Uterus (tissue), 4 donors: ENCODE results near the gene ZIM2. TPM values are rescaled to one million over a fixed set of nuclear protein-coding genes. Genes with fewer than 3 reads are reported as not detected.

ENCODE experiments used
- DNase-seq, 2 donors: peaks; one replicate each; pipeline ENCODE4 v3.0.0-alpha.2; 2019 to 2020
- H3K27ac ChIP-seq, 2 donors: fragments of 200-600 bp; sonication (generic); 1 replicate in 1 of 2; 2 replicates in 1 of 2; pipeline ENCODE4 v1.5.1; 2016 to 2018
- H3K27me3 ChIP-seq, 2 donors: fragments of 200-600 bp; sonication (generic); one replicate each; pipeline ENCODE4 v1.5.1; 2018 to 2019; ENCODE audit warnings: control low read depth in 1 of 2
- H3K36me3 ChIP-seq, 2 donors: fragments of 200-600 bp; sonication (generic); one replicate each; pipeline ENCODE4 v1.5.1; 2019; ENCODE audit warnings: control low read depth in 1 of 2
- H3K4me1 ChIP-seq, 2 donors: fragments of 200-600 bp; sonication (generic); one replicate each; pipeline ENCODE4 v1.5.1; 2018 to 2019; ENCODE audit warnings: control low read depth in 1 of 2
- H3K4me3 ChIP-seq, 2 donors: fragments of 200-600 bp; sonication (generic); 1 replicate in 1 of 2; 2 replicates in 1 of 2; pipeline ENCODE4 v1.5.1; 2018 to 2019; ENCODE audit warnings: mild to moderate bottlenecking in 1 of 2
- H3K9me3 ChIP-seq, 2 donors: fragments of 200-600 bp; sonication (generic); one replicate each; pipeline ENCODE4 v1.5.1; 2019; ENCODE audit warnings: control low read depth in 1 of 2
- POLR2A ChIP-seq, 2 donors: fragments of 450-650 bp; IDR thresholded peaks; one replicate each; pipeline ENCODE4 v1.6.1; 2016; ENCODE audit warnings: antibody characterized with exemption in 2 of 2, mild to moderate bottlenecking in 1 of 2, moderate library complexity in 1 of 2
- intact Hi-C: fragments of 100-400 bp; cut with DNase I; formaldehyde crosslinking; loops from one replicate; pipeline ENCODE4 v1.15.1; 2023; ENCODE audit warnings: low total_unique reads
- small RNA-seq: library from RNA; depleted of rRNA; stranded (forward); fragments of <200 nt; gene quantifications from one replicate; pipeline ENCODE3, GENCODE V24; 2016
- total RNA-seq, 4 donors: library from RNA; depleted of rRNA in 3 of 4; stranded (reverse); fragments of >200 nt in 3 of 4; gene quantifications; one replicate each; pipeline versions ENCODE4 v1.1.0 to v1.2.4, GENCODE V29; 2014 to 2023
- TF ChIP-seq, protein P1 (sequence below), 4 experiments: fragments of 200-600 bp in 2 of 4; fragments of 450-650 bp in 2 of 4; sonication (generic) in 2 of 4; IDR thresholded peaks; one replicate each; pipeline ENCODE4 v1.5.1; 2016 to 2019; ENCODE audit warnings: antibody characterized with exemption in 4 of 4, mild to moderate bottlenecking in 2 of 4, moderate library complexity in 1 of 4
- donor health status: DM: yes; HTN: yes; CAD: no.

Gene ZIM2
- total RNA-seq, 4 donors from 2014 or later: 4.9 to 6.0 TPM; not detected in 2

DNA sequence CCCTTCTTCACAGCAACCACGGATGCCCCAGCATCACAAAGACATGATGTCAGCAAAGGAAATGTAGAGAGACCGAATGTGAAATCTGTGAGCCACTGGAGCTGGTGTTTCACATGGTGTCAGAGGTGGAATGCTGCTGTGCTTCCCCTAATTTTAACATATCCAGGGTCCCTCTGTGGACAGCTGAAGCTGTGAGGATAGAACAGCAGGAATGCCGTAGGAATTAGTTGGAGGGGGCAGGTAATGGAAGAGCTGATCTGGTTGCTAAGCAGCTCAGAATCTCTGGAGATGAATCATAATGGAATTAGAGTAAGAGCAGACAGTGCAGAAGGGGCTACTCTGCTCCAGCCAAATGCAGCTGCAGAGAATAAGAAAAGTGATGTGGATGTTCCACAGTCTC, 100.0 kb downstream of the ZIM2 start:
- Histone ChIP-seq H3K4me3 (no peak overlapping the region), H3K36me3 (no peaks in the 10 kb centered on the region), H3K27ac (no peak overlapping the region), H3K9me3 (no peaks in the 10 kb centered on the region), H3K27me3 (no peaks in the 10 kb centered on the region), H3K4me1 (no peaks in the 10 kb centered on the region)
- intact Hi-C loops: no loop called here
- DNase-seq: no peak
- no peak for TF ChIP-seq POLR2A (IDR thresholded peaks at IDR 0.05)
- TF ChIP-seq, protein P1, sequence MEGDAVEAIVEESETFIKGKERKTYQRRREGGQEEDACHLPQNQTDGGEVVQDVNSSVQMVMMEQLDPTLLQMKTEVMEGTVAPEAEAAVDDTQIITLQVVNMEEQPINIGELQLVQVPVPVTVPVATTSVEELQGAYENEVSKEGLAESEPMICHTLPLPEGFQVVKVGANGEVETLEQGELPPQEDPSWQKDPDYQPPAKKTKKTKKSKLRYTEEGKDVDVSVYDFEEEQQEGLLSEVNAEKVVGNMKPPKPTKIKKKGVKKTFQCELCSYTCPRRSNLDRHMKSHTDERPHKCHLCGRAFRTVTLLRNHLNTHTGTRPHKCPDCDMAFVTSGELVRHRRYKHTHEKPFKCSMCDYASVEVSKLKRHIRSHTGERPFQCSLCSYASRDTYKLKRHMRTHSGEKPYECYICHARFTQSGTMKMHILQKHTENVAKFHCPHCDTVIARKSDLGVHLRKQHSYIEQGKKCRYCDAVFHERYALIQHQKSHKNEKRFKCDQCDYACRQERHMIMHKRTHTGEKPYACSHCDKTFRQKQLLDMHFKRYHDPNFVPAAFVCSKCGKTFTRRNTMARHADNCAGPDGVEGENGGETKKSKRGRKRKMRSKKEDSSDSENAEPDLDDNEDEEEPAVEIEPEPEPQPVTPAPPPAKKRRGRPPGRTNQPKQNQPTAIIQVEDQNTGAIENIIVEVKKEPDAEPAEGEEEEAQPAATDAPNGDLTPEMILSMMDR (IDR thresholded peaks at IDR 0.05): no peak

GRCh38 chr19:56736571-56736970, 104.0 kb downstream of the ZIM2 start:
- TF ChIP-seq POLR2A (IDR thresholded peaks at IDR 0.05): no peak
- TF ChIP-seq, protein P1 (IDR thresholded peaks at IDR 0.05): no peak
- intact Hi-C loops: no loop called here

GRCh38 chr19:56732976-56733375, 107.5 kb downstream of the ZIM2 start:
- no peaks in the 10 kb centered on the region for H3K27me3 ChIP-seq
- H3K4me3 ChIP-seq: no peak overlapping the region
- DNase-seq: no peak
- no peak for TF ChIP-seq POLR2A (IDR thresholded peaks at IDR 0.05)
- TF ChIP-seq, protein P1 (IDR thresholded peaks at IDR 0.05): no peak
- no peaks in the 10 kb centered on the region for H3K9me3 ChIP-seq
- intact Hi-C loops: no loop called here
- no peaks in the 10 kb centered on the region for H3K4me1 ChIP-seq
- H3K36me3 ChIP-seq: no peaks in the 10 kb centered on the region
- no peak overlapping the region for H3K27ac ChIP-seq

More at GRCh38 chr19:56736571-56736970, 104.0 kb downstream of the ZIM2 start:
- no peaks in the 10 kb centered on the region for H3K9me3 ChIP-seq
- no peaks in the 10 kb centered on the region for H3K27me3 ChIP-seq
- H3K36me3 ChIP-seq: no peaks in the 10 kb centered on the region
- no peaks in the 10 kb centered on the region for H3K4me1 ChIP-seq
- H3K4me3 ChIP-seq: no peak overlapping the region
- no peak for DNase-seq
- H3K27ac ChIP-seq: no peak overlapping the region

- intact Hi-C loops: no loop called here
- no peak overlapping the region for H3K27ac ChIP-seq
- no peak overlapping the region for H3K4me3 ChIP-seq
- TF ChIP-seq, protein P1 (IDR thresholded peaks at IDR 0.05): no peak
- TF ChIP-seq POLR2A (IDR thresholded peaks at IDR 0.05): no peak
- H3K9me3 ChIP-seq: no peaks in the 10 kb centered on the region
- no peaks in the 10 kb centered on the region for H3K27me3 ChIP-seq
- no peaks in the 10 kb centered on the region for H3K4me1 ChIP-seq
- no peak for DNase-seq
- no peaks in the 10 kb centered on the region for H3K36me3 ChIP-seq
Measured at GRCh38 chr19:56727677-56728076, 112.8 kb downstream of the ZIM2 start.

GRCh38 chr19:56725829-56726424, 114.6 kb downstream of the ZIM2 start:
- no peak overlapping the region for H3K27ac ChIP-seq
- no peaks in the 10 kb centered on the region for H3K9me3 ChIP-seq
- no peaks in the 10 kb centered on the region for H3K36me3 ChIP-seq
- intact Hi-C loops: no loop called here
- H3K27me3 ChIP-seq: no peaks in the 10 kb centered on the region
- DNase-seq: no peak
- TF ChIP-seq, protein P1 (IDR thresholded peaks at IDR 0.05): peak; percentile 6 to 37 (median 22)
- no peak for TF ChIP-seq POLR2A (IDR thresholded peaks at IDR 0.05)
- no peaks in the 10 kb centered on the region for H3K4me1 ChIP-seq
- H3K4me3 ChIP-seq: no peak overlapping the region

Small RNA genes lying within 50 kb of the gene (small RNA-seq; reads per million reads assigned to genes)
- not detected for gene AC006115.2

Other genes with a start within 250 kb of the ZIM2 start
- 10 to 100 TPM; 10.3 to 31.3 (median 13.6) TPM for gene ZNF71, start 245.4 kb downstream of the ZIM2 start, total RNA-seq
- 1 to 10 TPM in 1 of 4 donors, under 1 TPM in 2, not detected in 1; 0.70 to 1.2 (median 0.88) TPM for gene SMIM17, start 197.6 kb downstream of the ZIM2 start, total RNA-seq
- gene ZNF835, start 169.0 kb downstream of the ZIM2 start, total RNA-seq: 1 to 10 TPM; 1.5 to 8.3 (median 4.2) TPM
- 100 to 1,000 TPM in 1 of 4 donors, 10 to 100 TPM in 2, 1 to 10 TPM in 1; 10.0 to 301 (median 42.1) TPM for gene PEG3, start within 50 bp of the ZIM2 start, total RNA-seq